Neural progenitor cell (in vitro differentiated cells): Measurements from ENCODE around the gene AP2A2. TPM values are rescaled to one million over a fixed set of nuclear protein-coding genes. Genes with fewer than 3 reads are reported as not detected.

Experiments used
- DNase-seq: peaks from one replicate; pipeline ENCODE4 v3.0.0-alpha.2; 2016; ENCODE audit warnings: low spot score
- H2AFZ ChIP-seq: fragments of 200-600 bp; sonication (generic); replicated peaks from 2 replicates; pipeline ENCODE4 v1.6.1; 2016; ENCODE audit warnings: antibody characterized with exemption
- H3F3A ChIP-seq: fragments of 200-600 bp; sonication (generic); 2 replicates; pipeline ENCODE4 v1.6.1; 2016; ENCODE audit warnings: antibody characterized with exemption, low read depth
- H3K27ac ChIP-seq: fragments of 200-600 bp; sonication (generic); 2 replicates; pipeline ENCODE4 v1.5.1; 2016; ENCODE audit warnings: mild to moderate bottlenecking
- H3K27me3 ChIP-seq: fragments of 200-600 bp; sonication (generic); 2 replicates; pipeline ENCODE4 v1.6.1; 2016; ENCODE audit warnings: mild to moderate bottlenecking, moderate library complexity
- H3K36me3 ChIP-seq: fragments of 200-600 bp; sonication (generic); 2 replicates; pipeline ENCODE4 v1.5.1; 2016
- H3K4me1 ChIP-seq: fragments of 200-600 bp; sonication (generic); 2 replicates; pipeline ENCODE4 v1.6.1; 2016; ENCODE audit warnings: mixed run types
- H3K4me2 ChIP-seq: fragments of 200-600 bp; sonication (generic); 2 replicates; pipeline ENCODE4 v1.6.1; 2016
- H3K4me3 ChIP-seq: fragments of 200-600 bp; sonication (generic); 2 replicates; pipeline ENCODE4 v1.5.1; 2016
- H3K79me2 ChIP-seq: fragments of 200-600 bp; sonication (generic); 2 replicates; pipeline ENCODE4 v1.6.1; 2016; ENCODE audit warnings: low read depth
- H3K9ac ChIP-seq: fragments of 200-600 bp; sonication (generic); 2 replicates; pipeline ENCODE4 v1.6.1; 2016
- H3K9me3 ChIP-seq: fragments of 200-600 bp; sonication (generic); 2 replicates; pipeline ENCODE4 v1.5.1; 2016; ENCODE audit warnings: low read depth
- H4K20me1 ChIP-seq: fragments of 200-600 bp; sonication (generic); 2 replicates; pipeline ENCODE4 v1.6.1; 2016; ENCODE audit warnings: low read depth
- H3K27ac Mint-ChIP-seq: 3 replicates; pipeline ENCODE4 v1.8.0; 2021; ENCODE audit warnings: mixed read lengths
- H3K27me3 Mint-ChIP-seq: 2 replicates; pipeline ENCODE4 v1.8.0; 2022; ENCODE audit warnings: low read depth, mild to moderate bottlenecking, inconsistent platforms, moderate library complexity, mixed read lengths; ENCODE audit not compliant: insufficient read depth
- H3K36me3 Mint-ChIP-seq: 3 replicates; pipeline ENCODE4 v1.8.0; 2021; ENCODE audit warnings: mixed read lengths
- H3K4me1 Mint-ChIP-seq: 3 replicates; pipeline ENCODE4 v1.8.0; 2021; ENCODE audit warnings: mixed read lengths
- H3K4me3 Mint-ChIP-seq: 3 replicates; pipeline ENCODE4 v1.8.0; 2021; ENCODE audit warnings: mild to moderate bottlenecking, moderate library complexity, mixed read lengths
- H3K9me3 Mint-ChIP-seq: 3 replicates; pipeline ENCODE4 v1.8.0; 2020; ENCODE audit warnings: mixed read lengths
- CTCF ChIP-seq: fragments of 200-600 bp; sonication (generic); IDR thresholded peaks from 2 replicates; pipeline ENCODE4 v1.5.1; 2017; ENCODE audit warnings: antibody characterized with exemption, mild to moderate bottlenecking
- EZH2 ChIP-seq: fragments of 200-600 bp; sonication (generic); IDR thresholded peaks from 2 replicates; pipeline ENCODE4 v1.6.1; 2017; ENCODE audit warnings: antibody characterized with exemption, mild to moderate bottlenecking, moderate library complexity
- EZH2phosphoT487 ChIP-seq: fragments of 200-600 bp; sonication (generic); IDR thresholded peaks from 2 replicates; pipeline ENCODE4 v1.6.1; 2017; ENCODE audit warnings: antibody characterized with exemption
- total RNA-seq: library from RNA; depleted of rRNA; stranded (reverse); fragments of >200 nt; gene quantifications from 2 replicates; pipeline ENCODE4 v1.2.3, GENCODE V29; 2015; ENCODE audit warnings: low replicate concordance

The AP2A2 gene
- total RNA-seq, 1 donor from 2014 or later = 67.5 TPM

- Histone ChIP-seq H3K4me2 (no peak overlapping the region), H3K4me3 (no peak overlapping the region), H3K9ac (no peak overlapping the region), H3K27me3 (no peaks in the 10 kb centered on the region), H3F3A (no peaks in the 10 kb centered on the region), H2AFZ (no peak overlapping the region), H3K9me3 (no peaks in the 10 kb centered on the region), H3K27ac (no peak overlapping the region), H4K20me1 (no peaks in the 10 kb centered on the region), H3K79me2 (no peaks in the 10 kb centered on the region), H3K4me1 (no peaks in the 10 kb centered on the region), H3K36me3 (no peaks in the 10 kb centered on the region)
- no peaks in the 10 kb centered on the region for H3K9me3 Mint-ChIP-seq
- no peaks in the 10 kb centered on the region for H3K36me3 Mint-ChIP-seq
- DNase-seq = no peak
- no peaks in the 10 kb centered on the region for H3K4me1 Mint-ChIP-seq
- TF ChIP-seq EZH2phosphoT487 (no peak), CTCF (no peak), EZH2 (no peak)
- H3K27me3 Mint-ChIP-seq = no peaks in the 10 kb centered on the region
- no peak overlapping the region for H3K27ac Mint-ChIP-seq
- no peak overlapping the region for H3K4me3 Mint-ChIP-seq
These were observed 99.1 kb downstream of the AP2A2 start for GRCh38 chr11:1024597-1025409.

- no peak overlapping the region for H3K4me3 Mint-ChIP-seq
- H3K27ac Mint-ChIP-seq = no peak overlapping the region
- H3K4me1 Mint-ChIP-seq = no peaks in the 10 kb centered on the region
- Histone ChIP-seq H3K27me3 (no peaks in the 10 kb centered on the region), H3K4me1 (no peaks in the 10 kb centered on the region), H3K4me3 (no peak overlapping the region), H3K27ac (no peak overlapping the region), H3K79me2 (no peaks in the 10 kb centered on the region), H3K9ac (no peak overlapping the region), H3K36me3 (no peaks in the 10 kb centered on the region), H3F3A (no peaks in the 10 kb centered on the region), H4K20me1 (no peaks in the 10 kb centered on the region), H2AFZ (no peak overlapping the region), H3K9me3 (no peaks in the 10 kb centered on the region), H3K4me2 (no peak overlapping the region)
- no peak for TF ChIP-seq EZH2phosphoT487
- TF ChIP-seq EZH2 = no peak
- no peak for TF ChIP-seq CTCF
- DNase-seq = no peak
- no peaks in the 10 kb centered on the region for H3K36me3 Mint-ChIP-seq
- H3K9me3 Mint-ChIP-seq = no peaks in the 10 kb centered on the region
- no peaks in the 10 kb centered on the region for H3K27me3 Mint-ChIP-seq
These were observed 99.9 kb downstream of the AP2A2 start for GRCh38 chr11:1025410-1026162.

GRCh38 chr11:1026163-1026450 lies 100.4 kb downstream of the AP2A2 start:
- no peaks in the 10 kb centered on the region for H3K9me3 Mint-ChIP-seq
- no peak overlapping the region for H3K4me3 Mint-ChIP-seq
- DNase-seq = no peak
- H3K27ac Mint-ChIP-seq = no peak overlapping the region
- H3K27me3 Mint-ChIP-seq = no peaks in the 10 kb centered on the region
- no peaks in the 10 kb centered on the region for H3K4me1 Mint-ChIP-seq
- no peaks in the 10 kb centered on the region for H4K20me1 ChIP-seq
- no peaks in the 10 kb centered on the region for H3K9me3 ChIP-seq
- H3K79me2 ChIP-seq = no peaks in the 10 kb centered on the region
- no peaks in the 10 kb centered on the region for H3K36me3 ChIP-seq
- H3K9ac ChIP-seq = no peak overlapping the region
- TF ChIP-seq EZH2 = no peak
- TF ChIP-seq EZH2phosphoT487 = no peak
- no peak for TF ChIP-seq CTCF
- no peaks in the 10 kb centered on the region for H3K36me3 Mint-ChIP-seq
- H3K27me3 ChIP-seq = no peaks in the 10 kb centered on the region
- no peaks in the 10 kb centered on the region for H3F3A ChIP-seq
- H3K27ac ChIP-seq = no peak overlapping the region
- no peak overlapping the region for H2AFZ ChIP-seq
- H3K4me2 ChIP-seq = no peak overlapping the region
- H3K4me1 ChIP-seq = no peaks in the 10 kb centered on the region
- H3K4me3 ChIP-seq = no peak overlapping the region
